Measurements from ENCODE around the gene GABRB3. TPM values are rescaled to one million over a fixed set of nuclear protein-coding genes. Genes with fewer than 3 reads are reported as not detected.

GABRB3 gene
- total and polyA plus RNA-seq, 2 of the 8 experiments (the other 6 are each of a cell fraction or from before 2014, with no cell fraction given): 98.8 to 163 TPM

- peak overlapping the region; percentile 82 to 97 for H3K4me2 ChIP-seq (ENCODE audit: insufficient read depth in 1 of 2, low read depth in 2 of 2, low read length in 2 of 2)
- FAIRE-seq: peak; percentile 52
- POLR2A ChIA-PET (ENCODE audit: partially characterized antibody): interaction anchor here (0.6 to 1.1 kb wide), 6 partner anchors 9 to 28 kb away, joined by 3 to 4 read pairs (median 4); no protein-coding TSS in a partner anchor
These were observed 1.1 kb upstream of the GABRB3 start for GRCh38 chr15:26773917-26774316.

More at GRCh38 chr15:26773917-26774316, 1.1 kb upstream of the GABRB3 start:
- H4K20me1 ChIP-seq (replicated peaks in 1 of 2; ENCODE audit: control insufficient read depth in 1 of 2, insufficient read depth in 2 of 2, low read length in 2 of 2): peaks cover 0 to 5% of the 10 kb centered on the region in 2 experiments
- no peaks in the 10 kb centered on the region for H3K27me3 ChIP-seq (replicated peaks in 1 of 4; ENCODE audit: control insufficient read depth in 3 of 4, extremely low read depth in 1 of 4, insufficient read depth in 3 of 4, low read length in 3 of 4)
- H3K23ac ChIP-seq (ENCODE audit: insufficient read length): no peak overlapping the region
- H2BK20ac ChIP-seq (ENCODE audit: low read length): no peak overlapping the region
- no peak overlapping the region for H2BK120ac ChIP-seq (replicated peaks; ENCODE audit: low read depth, low read length)
- TF ChIP-seq POU5F1 (IDR thresholded peaks at IDR 0.05; ENCODE audit: low read depth, low read length) (no peak), TEAD4 (IDR thresholded peaks at IDR 0.05; ENCODE audit: low read depth, low read length) (0 out of 2 replicates have a peak, but pooled peaks have one; percentile 13), HDAC2 (IDR thresholded peaks at IDR 0.05; ENCODE audit: borderline replicate concordance in 1 of 2, low read depth in 2 of 2, low read length in 2 of 2) (peak in 1 of 2 experiments; percentile 88; a peak in 2 of 4 replicates), SIN3A (conservative IDR thresholded peaks at IDR 0.05 in 1 of 2, IDR thresholded peaks at IDR 0.05 in 1 of 2; ENCODE audit: low read depth in 1 of 2, low read length in 2 of 2) (peak; percentile 98), ASH2L (IDR thresholded peaks at IDR 0.05; ENCODE audit: low read length) (peak; percentile 47), JUN (IDR thresholded peaks at IDR 0.05; ENCODE audit: low read depth, low read length) (no peak), SAP30 (IDR thresholded peaks at IDR 0.05; ENCODE audit: insufficient read depth, insufficient replicate concordance, low read length) (peak; percentile 99), SIX5 (IDR thresholded peaks at IDR 0.05; ENCODE audit: low read depth, low read length) (no peak), MAFK (IDR thresholded peaks at IDR 0.05; ENCODE audit: low read depth, low read length) (no peak), BCL11A (IDR thresholded peaks at IDR 0.05; ENCODE audit: low read depth in 2 of 2, low read length in 2 of 2) (no peak), SP1 (IDR thresholded peaks at IDR 0.05; ENCODE audit: low read depth, low read length) (no peak), YY1 (IDR thresholded peaks at IDR 0.05; ENCODE audit: low read depth, low read length) (no peak), RFX5 (IDR thresholded peaks at IDR 0.05; ENCODE audit: borderline replicate concordance, low read depth, low read length) (no peak)
- H3K56ac ChIP-seq (replicated peaks; ENCODE audit: insufficient read length, low read depth, low read length): no peak overlapping the region
- peak overlapping the region; percentile 37 to 77 (median 56) for H3K4me3 ChIP-seq (ENCODE audit: extremely low read depth in 1 of 4, insufficient read depth in 2 of 4, low read depth in 3 of 4, low read length in 4 of 4)
- no peak overlapping the region for H2BK5ac ChIP-seq (ENCODE audit: low read depth, low read length)
- H2AFZ ChIP-seq (ENCODE audit: low read length): no peak overlapping the region
- CTCF ChIA-PET (ENCODE audit: partially characterized antibody): interaction anchor here (0.8 to 1.7 kb wide), 5 partner anchors 10 to 164 kb away, joined by 3 to 5 read pairs (median 3); no protein-coding TSS in a partner anchor
- H4K5ac ChIP-seq (ENCODE audit: insufficient read length, low read depth, low read length): no peak overlapping the region
- no peak overlapping the region for H3K27ac ChIP-seq (ENCODE audit: low read depth, low read length)
- H3K9ac ChIP-seq (replicated peaks in 1 of 4; ENCODE audit: extremely low read depth in 1 of 4, low read depth in 3 of 4, low read length in 3 of 4): no peak overlapping the region; a peak in 1 of 7 replicates
- H2BK12ac ChIP-seq (ENCODE audit: low read depth, low read length): no peak overlapping the region
- H3K4ac ChIP-seq (replicated peaks; ENCODE audit: insufficient read length, low read depth, low read length): no peak overlapping the region
- peaks cover 0 to 32% of the 10 kb centered on the region in 2 experiments; a peak in 2 of 4 replicates for H3K79me2 ChIP-seq (ENCODE audit: control insufficient read depth in 1 of 2, insufficient read depth in 2 of 2, low read length in 2 of 2)
- 24% methylated on average over 8 of the region's 8 CpGs; no CpG with 5 or more reads in 1 of the 2 experiments for WGBS, 2 experiments (ENCODE audit: extremely low coverage in 1 of 2, insufficient coverage in 1 of 2, insufficient read length in 1 of 2, insufficient replicate concordance in 2 of 2, low coverage in 1 of 2, low lambda C conversion rate in 2 of 2, missing lambda C conversion rate in 1 of 2)
- H3K14ac ChIP-seq (ENCODE audit: insufficient read length): no peak overlapping the region
- H3K18ac ChIP-seq (ENCODE audit: extremely low read depth, low read length): no peak overlapping the region
- H2BK15ac ChIP-seq (ENCODE audit: low read length): no peak overlapping the region
- peaks cover 10% of the 10 kb centered on the region; the same call in 1 of the 2 replicates for H3K23me2 ChIP-seq (ENCODE audit: low read depth, low read length)
- H3K36me3 ChIP-seq (ENCODE audit: control insufficient read depth in 2 of 4, insufficient read depth in 4 of 4, low read length in 3 of 4): peaks cover 0 to 7% (median 0%) of the 10 kb centered on the region in 4 experiments; a peak in 1 of 8 replicates
- no peak overlapping the region for H4K91ac ChIP-seq (replicated peaks; ENCODE audit: insufficient read length, low read length)
- no peak overlapping the region for H2AK5ac ChIP-seq (ENCODE audit: low read depth, low read length)
- peaks cover 4 to 20% (median 9%) of the 10 kb centered on the region in 4 experiments for H3K4me1 ChIP-seq (replicated peaks in 1 of 4; ENCODE audit: control insufficient read depth in 3 of 4, insufficient read depth in 4 of 4, low read length in 3 of 4)
- DNase-seq (ENCODE audit: low read depth in 1 of 2, low spot score in 2 of 2): no peak
- H3K9me3 ChIP-seq (ENCODE audit: insufficient read depth in 2 of 2, low read depth in 1 of 2, low read length in 1 of 2): no peaks in the 10 kb centered on the region
- no peaks in the 10 kb centered on the region for H3K79me1 ChIP-seq (ENCODE audit: low read depth, low read length)
- no peak overlapping the region for H4K8ac ChIP-seq (ENCODE audit: extremely low read depth, insufficient read depth, low read length)

Data from H1 (cell line).